HG02642 (cell line): ENCODE results near the gene UPK3A.
"Not testable (repeated sequence)": the region's sequence is repeated elsewhere in the genome, so short reads cannot be mapped to it uniquely, and the experiment has no call there.

ENCODE experiments used
- ATAC-seq: cut with Tn5 transposase; IDR thresholded peaks from one replicate; pipeline ENCODE4 v1.9.1; 2021; ENCODE audit warnings: mild to moderate bottlenecking; ENCODE audit not compliant: unreplicated experiment, poor library complexity

UPK3A gene

DNA sequence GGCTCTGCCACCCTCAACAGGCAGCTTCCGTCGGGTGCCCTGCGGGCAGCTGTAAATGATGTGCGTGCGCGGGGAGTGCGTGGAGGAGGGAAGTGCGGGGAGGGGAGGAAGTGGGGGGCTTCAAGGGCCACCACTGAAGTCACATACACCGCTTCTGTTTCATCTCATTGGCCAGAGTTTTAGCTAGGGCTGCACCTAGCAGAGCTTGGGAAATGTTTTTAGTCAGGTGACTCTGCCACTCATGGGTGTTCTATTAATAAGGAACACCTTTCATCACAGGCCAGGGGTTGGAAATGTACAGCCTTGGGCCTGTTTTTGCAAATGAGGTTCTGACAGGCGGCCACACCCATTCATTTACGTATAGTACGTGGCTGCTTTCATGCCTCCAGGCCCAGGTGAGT is 39.6 kb downstream of the UPK3A start:
- no peak for ATAC-seq

DNA sequence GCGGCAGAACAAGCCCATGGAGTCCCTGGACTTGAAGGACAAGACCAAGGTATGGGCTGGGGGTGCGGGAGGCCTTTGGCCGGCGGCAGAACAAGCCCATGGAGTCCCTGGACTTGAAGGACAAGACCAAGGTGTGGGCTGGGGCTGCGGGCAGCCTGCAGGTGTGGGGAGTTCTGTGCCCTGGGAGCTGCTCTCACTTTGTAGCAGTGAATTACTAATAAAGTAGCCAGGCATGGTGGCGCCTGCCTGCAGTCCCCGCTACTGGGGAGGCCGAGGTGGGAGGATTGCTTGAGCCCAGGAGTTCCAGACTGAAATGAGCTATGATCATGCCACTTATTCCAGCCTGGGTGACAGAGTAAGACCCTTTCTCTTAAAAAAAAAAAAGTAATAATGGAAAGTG is 43.5 kb downstream of the UPK3A start:
- ATAC-seq, result not testable (repeated sequence)

GRCh38 chr22:45328822-45329529 is 44.2 kb downstream of the UPK3A start:
- no peak for ATAC-seq

GRCh38 chr22:45329530-45329936 is 44.8 kb downstream of the UPK3A start:
- ATAC-seq, result no peak

DNA sequence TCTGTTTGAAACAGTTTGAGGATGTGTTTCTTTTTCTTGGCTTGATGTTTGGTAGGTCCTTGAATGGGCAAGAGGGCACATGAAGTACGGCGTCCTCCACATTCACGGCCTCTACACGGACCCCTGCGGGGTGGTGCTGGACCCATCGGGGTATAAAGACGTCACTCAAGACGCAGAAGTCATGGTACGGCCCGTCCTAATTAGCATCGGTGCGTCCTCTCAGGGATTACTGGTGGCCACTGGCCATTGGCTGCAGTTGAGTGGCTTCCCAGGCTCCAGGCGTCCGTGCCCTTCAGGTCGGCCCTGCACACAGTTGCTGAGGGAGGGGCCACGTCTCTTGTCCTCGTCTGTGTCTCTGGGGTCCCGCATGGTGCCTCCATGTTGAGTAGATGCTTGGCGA is 45.8 kb downstream of the UPK3A start:
- ATAC-seq, result no peak

DNA sequence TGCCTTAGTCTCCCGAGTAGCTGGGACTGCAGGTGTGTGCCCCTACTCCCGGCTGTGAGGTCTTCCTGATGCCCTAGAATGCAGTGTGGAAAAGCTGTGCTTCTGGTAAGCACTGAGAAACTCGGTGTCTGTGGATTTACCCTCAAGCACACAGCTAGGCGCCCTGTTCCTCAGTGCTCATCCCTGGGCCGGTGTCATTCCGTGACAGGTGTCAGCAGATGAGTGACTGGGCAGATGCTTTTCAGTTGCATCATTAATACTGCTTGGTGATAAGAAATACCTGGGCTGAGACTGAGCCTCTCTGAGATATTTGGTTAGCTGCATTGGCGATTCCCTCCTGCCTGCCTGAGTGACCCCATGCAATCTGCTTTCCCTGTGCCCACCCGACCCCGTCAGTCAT is 46.7 kb downstream of the UPK3A start:
- no peak for ATAC-seq

DNA sequence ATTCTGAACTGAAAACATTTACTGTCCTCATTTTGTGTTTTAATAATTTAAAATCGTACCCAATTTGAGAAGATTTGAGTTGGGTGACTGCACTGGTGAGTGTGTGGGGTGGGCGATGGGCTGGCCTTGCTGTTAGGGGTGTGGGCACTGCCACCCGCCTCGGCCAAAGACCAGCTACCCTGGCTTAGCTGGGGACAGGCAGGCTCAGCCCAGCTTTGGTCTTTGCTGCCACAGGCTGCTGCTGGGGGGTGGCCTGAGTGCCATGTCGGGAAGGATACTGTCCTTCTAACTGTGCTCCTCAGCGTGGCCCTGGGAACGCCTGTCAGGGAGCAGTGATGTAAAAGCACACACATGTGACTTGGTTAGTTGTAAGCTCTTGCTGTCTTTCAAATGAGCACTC is 47.3 kb downstream of the UPK3A start:
- no peak for ATAC-seq

GRCh38 chr22:45334068-45334467 is 49.3 kb downstream of the UPK3A start:
- ATAC-seq, result no peak

DNA sequence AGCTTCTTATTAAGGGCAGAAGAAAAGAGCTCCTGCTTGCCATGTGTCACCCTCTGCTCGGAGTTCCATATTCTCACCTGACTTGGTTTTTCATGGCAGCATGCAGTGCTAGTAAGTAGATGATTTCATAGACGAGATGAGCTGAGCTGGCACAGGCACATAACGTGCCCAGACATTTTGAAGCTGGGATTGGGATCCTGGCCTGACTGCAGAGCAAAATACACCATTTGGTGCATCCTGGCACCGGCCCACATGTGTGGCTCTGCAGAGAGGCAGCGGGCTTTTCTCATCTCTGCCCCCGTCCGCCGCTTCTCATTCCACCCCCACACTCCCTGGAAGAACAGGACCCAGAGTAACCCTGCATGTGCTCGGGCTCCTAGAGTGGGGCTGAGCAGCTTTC is 49.8 kb downstream of the UPK3A start:
- ATAC-seq, result no peak

GRCh38 chr22:45335021-45335818 is 50.5 kb downstream of the UPK3A start:
- no peak for ATAC-seq

DNA sequence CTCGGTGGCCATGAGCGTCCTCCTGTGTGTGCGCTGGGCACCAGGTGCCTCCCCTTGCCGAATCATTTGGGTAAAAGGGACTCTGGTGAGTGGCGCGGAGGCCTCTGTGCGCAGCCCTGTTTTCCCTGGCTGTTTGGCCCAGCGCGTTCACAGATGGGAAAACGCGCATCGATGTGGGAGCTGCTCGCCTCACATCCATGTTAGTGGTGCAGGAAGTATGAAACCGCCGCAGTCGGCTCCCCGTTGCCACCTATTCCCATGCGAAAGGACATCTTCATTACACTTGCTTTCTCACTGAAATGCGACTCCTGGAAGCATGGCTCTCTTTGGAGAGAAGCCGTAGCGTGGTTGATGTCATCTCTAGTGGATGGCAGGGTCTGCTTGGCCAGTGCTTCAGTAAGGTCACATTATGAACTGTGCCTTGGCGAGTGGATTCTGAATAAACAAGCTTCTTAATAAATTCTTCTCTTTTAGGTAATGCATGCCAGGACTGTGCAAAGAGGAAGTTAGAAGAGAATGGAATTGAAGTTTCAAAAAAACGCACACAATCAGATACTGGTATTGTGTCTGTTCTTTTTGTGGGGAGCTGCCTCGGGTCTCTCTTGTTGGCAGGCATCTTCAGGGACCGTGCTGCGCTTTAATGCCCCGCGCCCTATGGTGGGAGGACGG is 51.2 kb downstream of the UPK3A start:
- no peak for ATAC-seq

DNA sequence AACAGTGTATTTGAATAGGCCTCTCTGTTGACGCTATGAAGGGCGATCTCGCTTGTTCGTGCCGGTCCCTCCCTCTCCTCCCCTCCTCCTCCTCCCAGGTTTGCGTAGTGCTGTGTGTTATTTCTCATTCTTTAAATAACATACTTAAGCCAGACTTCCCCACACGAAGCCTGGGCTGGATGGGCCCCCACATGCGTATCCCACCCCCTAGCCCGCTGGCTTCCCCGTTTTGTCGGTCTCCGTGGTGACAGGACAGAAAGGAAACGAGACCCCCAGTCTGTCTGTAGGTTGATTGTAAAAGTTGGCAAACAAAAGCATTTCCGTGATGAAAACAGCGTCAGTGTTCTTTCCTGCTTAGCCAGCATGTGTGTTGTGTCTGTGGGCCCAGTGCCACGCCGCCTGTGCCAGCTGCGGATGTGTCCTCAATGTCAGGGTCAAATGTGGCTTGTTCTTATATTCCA is 52.3 kb downstream of the UPK3A start:
- no peak for ATAC-seq

DNA sequence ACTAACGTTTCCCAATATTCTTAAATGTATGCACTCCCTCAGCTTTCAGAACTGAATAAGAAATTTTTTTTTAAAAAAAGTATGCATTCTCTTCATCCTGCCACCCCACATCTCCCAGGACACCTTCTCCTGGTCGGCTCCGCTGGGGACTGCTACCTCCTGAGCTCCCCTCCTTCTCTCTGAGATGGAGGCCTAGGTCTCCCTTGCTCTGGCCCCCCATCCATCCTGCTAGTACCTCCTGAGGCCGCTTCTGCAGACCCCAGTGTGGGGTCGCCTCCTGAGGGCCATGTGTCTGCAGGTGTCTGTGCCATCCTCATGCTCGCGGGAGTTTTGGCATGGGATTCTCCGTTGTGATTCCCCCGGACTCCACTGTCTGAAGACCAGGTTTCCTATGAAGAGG is 52.8 kb downstream of the UPK3A start:
- ATAC-seq, result no peak

- no peak for ATAC-seq
Measured at GRCh38 chr22:45338795-45339194, 54.0 kb downstream of the UPK3A start.

- ATAC-seq, result no peak
Measured at GRCh38 chr22:45340323-45340722, 55.6 kb downstream of the UPK3A start.

DNA sequence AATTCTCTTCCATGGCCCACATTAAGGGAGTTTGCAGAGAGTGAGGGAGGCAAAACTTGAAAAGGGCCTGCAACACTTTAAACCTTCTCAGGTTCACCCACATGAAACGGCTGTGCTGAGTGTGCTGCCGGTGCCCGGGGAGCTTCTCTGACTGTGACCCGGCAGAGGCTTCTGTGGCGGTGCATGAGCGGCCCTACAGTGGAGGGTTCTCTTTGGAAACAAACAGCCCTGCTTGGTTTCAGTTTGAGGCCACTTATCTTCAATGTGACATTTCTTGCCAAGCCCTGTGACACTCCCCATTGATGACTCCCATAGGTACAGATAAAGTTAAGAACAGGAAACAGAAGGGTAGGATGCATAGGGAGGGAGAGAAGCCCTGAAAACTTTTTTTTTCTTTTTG is 56.7 kb downstream of the UPK3A start:
- no peak for ATAC-seq

DNA sequence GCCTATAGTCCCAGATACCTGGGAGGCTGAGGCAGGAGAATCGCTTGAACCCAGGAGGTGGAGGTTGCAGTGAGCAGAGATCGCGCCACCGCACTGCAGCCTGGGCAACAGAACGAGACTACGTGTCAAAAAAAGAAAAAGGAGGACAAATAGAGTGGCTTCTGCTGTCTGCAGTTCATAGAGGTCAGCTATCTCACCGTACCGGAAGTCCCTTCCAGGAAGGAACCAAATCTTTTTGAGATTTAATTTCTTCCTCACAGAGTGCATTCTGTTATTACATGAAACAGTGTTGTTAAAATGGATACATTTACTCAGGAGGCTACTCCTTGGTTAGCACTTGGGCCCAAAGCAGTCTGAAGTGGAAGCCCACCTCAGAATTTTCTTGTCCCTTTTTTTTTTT is 58.4 kb downstream of the UPK3A start:
- ATAC-seq, result no peak

DNA sequence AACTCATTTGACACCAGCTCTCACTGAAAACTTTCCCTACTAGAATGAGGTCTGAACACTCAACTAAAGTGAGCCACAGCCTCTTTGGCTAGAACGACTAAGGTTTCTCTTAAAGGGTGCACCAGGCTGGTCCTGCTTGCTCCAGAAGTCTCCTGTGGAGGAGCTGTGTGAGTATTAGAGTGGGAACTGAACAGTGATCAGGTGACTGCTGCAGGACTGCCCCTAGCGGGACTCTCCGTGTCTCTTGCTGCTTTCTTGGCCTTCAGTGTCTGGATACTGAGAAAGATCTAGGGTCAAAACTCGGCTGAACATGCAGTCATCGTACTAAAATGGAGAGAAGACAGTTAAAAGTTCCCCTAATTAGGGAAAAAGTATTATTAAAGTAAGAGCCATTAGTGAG is 59.6 kb downstream of the UPK3A start:
- ATAC-seq, result no peak
